ENCODE data around the gene ATP5MC3.

ATP5MC3 gene

GRCh38 chr2:175180701-175181103 is 808 bp downstream of the ATP5MC3 start:
- peak overlapping the region; percentile 98 for H3K4me3 Mint-ChIP-seq
- peaks cover 13% of the 10 kb centered on the region for H3K36me3 Mint-ChIP-seq
- peak overlapping the region; percentile 94 for H3K27ac Mint-ChIP-seq
- no peaks in the 10 kb centered on the region for H3K27me3 Mint-ChIP-seq
- H3K4me1 Mint-ChIP-seq (ENCODE audit: low read depth), result peaks cover 37% of the 10 kb centered on the region
- peaks cover 7% of the 10 kb centered on the region for H3K9me3 Mint-ChIP-seq (ENCODE audit: low read depth)

DNA sequence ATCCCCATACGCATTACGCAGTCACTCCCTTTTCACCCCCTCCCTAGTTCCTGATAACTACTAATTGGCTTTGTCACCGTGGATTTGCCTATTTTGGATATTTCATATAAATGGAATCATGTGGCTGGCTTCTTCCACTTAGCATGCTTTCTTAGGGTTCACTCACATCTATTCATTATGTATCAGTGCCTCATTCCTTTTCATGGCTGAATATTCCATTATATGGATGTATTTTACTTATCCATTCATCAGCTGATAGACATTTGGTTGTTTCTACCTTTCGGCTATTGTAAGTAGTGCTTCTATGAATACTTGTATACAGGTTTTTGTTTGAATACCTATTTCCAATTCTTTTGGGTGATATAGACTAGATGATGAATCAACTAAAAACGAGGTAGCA is 4.9 kb downstream of the ATP5MC3 start:
- H3K9me3 Mint-ChIP-seq (ENCODE audit: low read depth), result peaks cover 1% of the 10 kb centered on the region
- peaks cover 29% of the 10 kb centered on the region for H3K4me1 Mint-ChIP-seq (ENCODE audit: low read depth)

DNA sequence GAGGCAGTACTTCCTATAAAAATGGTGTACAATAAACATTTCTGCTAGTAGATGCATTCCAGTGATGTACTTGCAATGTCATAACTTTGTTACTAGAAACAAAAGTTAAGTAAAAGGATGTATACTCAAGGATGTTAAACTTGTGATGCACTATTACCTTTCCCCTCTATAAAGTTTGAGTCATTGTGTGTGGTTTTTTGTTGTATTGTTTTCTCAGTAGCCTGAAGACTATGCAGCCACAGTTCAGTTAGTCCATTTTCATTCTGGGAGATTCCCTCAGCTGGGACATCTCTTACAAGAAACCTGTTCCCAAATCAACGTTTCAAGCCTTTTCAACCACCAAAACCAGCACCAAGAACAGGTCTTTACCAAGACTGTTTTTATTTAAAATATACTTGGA is 5.6 kb downstream of the ATP5MC3 start:
- Mint-ChIP-seq H3K27ac (no peak overlapping the region), H3K36me3 (peaks cover 13% of the 10 kb centered on the region), H3K27me3 (no peaks in the 10 kb centered on the region)

More for the DNA sequence above, 4.9 kb downstream of the ATP5MC3 start:
- H3K36me3 Mint-ChIP-seq, result peaks cover 13% of the 10 kb centered on the region
- H3K27ac Mint-ChIP-seq, result peak overlapping the region; percentile 73
- no peak overlapping the region for H3K4me3 Mint-ChIP-seq
- H3K27me3 Mint-ChIP-seq, result no peaks in the 10 kb centered on the region

GRCh38 chr2:175175320-175175719 is 6.2 kb downstream of the ATP5MC3 start:
- Mint-ChIP-seq H3K27me3 (no peaks in the 10 kb centered on the region), H3K27ac (no peak overlapping the region), H3K4me1 (ENCODE audit: low read depth) (peaks cover 32% of the 10 kb centered on the region), H3K9me3 (ENCODE audit: low read depth) (no peaks in the 10 kb centered on the region), H3K36me3 (peaks cover 9% of the 10 kb centered on the region), H3K4me3 (no peak overlapping the region)

More for the DNA sequence above, 5.6 kb downstream of the ATP5MC3 start:
- Mint-ChIP-seq H3K4me3 (no peak overlapping the region), H3K9me3 (ENCODE audit: low read depth) (no peaks in the 10 kb centered on the region), H3K4me1 (ENCODE audit: low read depth) (peaks cover 31% of the 10 kb centered on the region)

GRCh38 chr2:175170659-175171304 is 10.7 kb downstream of the ATP5MC3 start:
- H3K9me3 Mint-ChIP-seq (ENCODE audit: low read depth), result no peaks in the 10 kb centered on the region
- peaks cover 3% of the 10 kb centered on the region for H3K36me3 Mint-ChIP-seq
- H3K27ac Mint-ChIP-seq, result peak overlapping the region; percentile 31
- no peaks in the 10 kb centered on the region for H3K27me3 Mint-ChIP-seq
- peaks cover 41% of the 10 kb centered on the region for H3K4me1 Mint-ChIP-seq (ENCODE audit: low read depth)
- peak overlapping the region; percentile 28 for H3K4me3 Mint-ChIP-seq

DNA sequence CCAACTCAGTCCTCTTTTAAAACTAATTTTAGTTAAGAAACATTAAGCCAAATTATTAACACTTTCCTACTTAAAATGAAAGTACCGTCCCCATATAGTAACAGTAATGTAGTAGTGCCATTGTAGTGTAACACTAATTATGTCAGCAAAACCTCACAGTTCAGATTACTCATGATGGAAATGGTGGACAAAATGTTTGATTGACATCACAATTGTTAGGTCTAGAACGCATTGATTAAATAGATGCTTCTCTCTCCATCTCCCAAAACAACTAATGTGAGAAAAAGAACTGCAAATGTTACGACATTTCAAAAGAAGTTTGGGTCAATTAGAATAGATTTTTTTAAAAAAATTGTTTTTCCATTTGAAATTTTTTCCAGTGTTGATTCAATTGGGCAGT is 12.3 kb downstream of the ATP5MC3 start:
- H3K27ac Mint-ChIP-seq, result peak overlapping the region; percentile 99

GRCh38 chr2:175168564-175168945 is 13.0 kb downstream of the ATP5MC3 start:
- H3K9me3 Mint-ChIP-seq (ENCODE audit: low read depth), result no peaks in the 10 kb centered on the region
- H3K4me1 Mint-ChIP-seq (ENCODE audit: low read depth), result peaks cover 56% of the 10 kb centered on the region
- peak overlapping the region; percentile 100 for H3K4me3 Mint-ChIP-seq
- H3K27me3 Mint-ChIP-seq, result no peaks in the 10 kb centered on the region
- H3K36me3 Mint-ChIP-seq, result peaks cover 3% of the 10 kb centered on the region
- H3K27ac Mint-ChIP-seq, result peak overlapping the region; percentile 99

More for the DNA sequence above, 12.3 kb downstream of the ATP5MC3 start:
- Mint-ChIP-seq H3K9me3 (ENCODE audit: low read depth) (no peaks in the 10 kb centered on the region), H3K4me1 (ENCODE audit: low read depth) (peaks cover 55% of the 10 kb centered on the region), H3K4me3 (peak overlapping the region; percentile 100), H3K27me3 (no peaks in the 10 kb centered on the region), H3K36me3 (peaks cover 3% of the 10 kb centered on the region)

DNA sequence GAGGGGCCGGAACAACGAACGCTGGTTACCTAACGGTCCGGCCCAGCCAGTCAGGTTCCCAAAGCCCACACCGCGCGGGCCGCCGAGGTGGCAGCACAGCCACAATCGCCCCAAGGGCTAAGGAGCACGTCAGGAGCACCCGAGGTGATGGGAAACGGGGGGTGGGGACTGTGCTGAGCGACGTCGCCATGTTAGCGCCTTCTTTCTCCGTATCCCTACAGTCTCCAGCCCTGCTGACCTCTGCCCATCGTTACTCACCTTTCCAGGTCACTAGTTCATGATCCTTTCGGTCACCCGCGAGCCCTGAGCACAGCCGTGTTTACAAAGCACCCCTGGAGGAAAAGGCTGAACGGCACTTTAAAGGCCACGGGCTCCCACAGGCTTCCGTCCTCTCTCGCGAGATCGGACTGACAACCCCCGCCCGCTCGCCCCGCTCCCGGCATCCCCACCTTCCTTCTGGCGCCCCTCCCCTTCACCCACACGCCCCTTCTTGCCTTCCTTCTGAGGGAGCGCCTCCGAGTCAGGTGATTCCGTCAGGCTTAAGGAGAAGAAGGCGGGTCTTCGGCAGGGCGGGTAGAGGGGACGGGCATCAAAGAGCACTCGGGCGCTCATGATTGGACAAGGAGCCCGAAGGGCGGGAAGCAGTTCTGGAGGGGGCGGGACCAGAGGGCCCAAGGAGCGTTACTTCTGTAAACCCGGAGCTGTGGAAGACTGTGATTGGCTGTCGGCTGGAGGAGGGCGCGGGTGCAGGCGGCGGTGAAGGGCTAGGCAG is 13.5 kb downstream of the ATP5MC3 start, which contains the start of gene ATF2:
ATF2 (minus strand) TSS at position 412 of the 772 bp plus-strand sequence. CDS start 31,760 bp downstream, outside the sequence.
- Mint-ChIP-seq H3K9me3 (ENCODE audit: low read depth) (no peaks in the 10 kb centered on the region), H3K4me3 (peak within 1 kb of the TSS; percentile 100), H3K27ac (peak within 1 kb of the TSS; percentile 99), H3K36me3 (no peaks in the 10 kb centered on the region), H3K27me3 (no peaks in the 10 kb centered on the region), H3K4me1 (ENCODE audit: low read depth) (peaks cover 58% of the 10 kb centered on the region)

DNA sequence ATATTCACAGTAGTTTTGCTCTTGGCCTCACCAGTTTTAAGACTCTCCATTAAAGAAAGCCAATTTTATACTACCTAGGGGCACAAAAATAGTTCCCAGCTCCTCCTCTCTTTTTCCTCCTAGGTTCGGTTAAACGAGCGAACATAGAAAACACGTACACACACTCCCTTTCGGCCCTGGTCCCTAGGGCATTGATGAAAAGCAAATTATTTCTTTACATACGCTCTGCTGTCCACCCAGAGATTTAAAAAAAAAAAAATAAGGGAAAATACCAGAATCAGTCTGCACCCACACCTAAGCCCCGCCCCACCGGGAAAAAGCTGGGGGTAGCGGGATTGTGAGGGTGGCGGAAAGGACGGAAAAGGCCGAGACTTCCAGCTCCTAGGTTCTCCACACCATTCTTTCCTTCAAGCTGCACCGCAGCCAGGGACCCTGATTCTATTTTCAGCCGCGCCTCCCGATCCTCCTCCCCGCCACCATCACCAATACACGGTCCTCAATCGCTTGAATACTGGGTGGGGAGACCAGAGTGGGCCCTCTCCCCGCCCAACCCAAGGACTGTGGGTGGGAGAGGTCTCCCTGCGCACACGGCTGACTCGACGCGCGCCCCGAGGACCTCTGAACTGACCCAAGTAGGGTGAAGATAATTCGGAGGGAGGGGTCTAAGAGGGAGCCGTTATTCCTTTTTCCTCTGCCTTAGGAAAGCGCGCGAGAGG is 14.3 kb downstream of the ATP5MC3 start:
- no peaks in the 10 kb centered on the region for H3K27me3 Mint-ChIP-seq
- peaks cover 1% of the 10 kb centered on the region for H3K36me3 Mint-ChIP-seq
- peak overlapping the region; percentile 99 for H3K27ac Mint-ChIP-seq
- peaks cover 60% of the 10 kb centered on the region for H3K4me1 Mint-ChIP-seq (ENCODE audit: low read depth)
- no peaks in the 10 kb centered on the region for H3K9me3 Mint-ChIP-seq (ENCODE audit: low read depth)
- H3K4me3 Mint-ChIP-seq, result peak overlapping the region; percentile 100

DNA sequence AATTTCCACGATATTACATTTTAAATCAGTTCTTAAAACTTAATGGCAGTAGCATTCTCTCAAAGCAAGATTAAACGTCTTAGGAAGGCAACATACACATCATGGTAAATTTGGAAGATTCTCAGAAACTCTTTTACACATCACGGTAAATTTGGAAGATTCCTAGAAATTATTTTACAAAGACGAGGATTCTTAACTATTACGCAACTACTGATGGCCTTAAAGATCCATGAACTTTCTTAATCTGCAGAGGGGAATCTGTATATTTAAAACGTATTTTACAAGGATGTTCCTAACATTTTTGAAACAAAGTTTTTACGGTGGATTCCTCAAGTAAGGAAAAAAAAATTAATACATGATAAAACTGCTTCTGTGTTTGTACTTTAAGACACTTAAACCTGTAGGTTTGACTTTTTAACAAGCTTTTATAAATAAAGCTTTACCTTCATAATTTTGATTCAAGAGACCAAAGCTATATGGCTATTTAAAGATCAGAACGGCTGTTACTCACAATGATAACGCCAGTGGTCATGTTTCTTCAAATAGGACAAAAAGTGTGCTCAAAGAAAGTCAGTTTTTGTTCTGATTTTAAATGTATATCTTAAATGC is 15.2 kb downstream of the ATP5MC3 start:
- peaks cover 70% of the 10 kb centered on the region for H3K4me1 Mint-ChIP-seq (ENCODE audit: low read depth)
- peak overlapping the region; percentile 34 for H3K27ac Mint-ChIP-seq
- peak overlapping the region; percentile 100 for H3K4me3 Mint-ChIP-seq
- H3K9me3 Mint-ChIP-seq (ENCODE audit: low read depth), result no peaks in the 10 kb centered on the region
- peaks cover 2% of the 10 kb centered on the region for H3K36me3 Mint-ChIP-seq
- no peaks in the 10 kb centered on the region for H3K27me3 Mint-ChIP-seq

DNA sequence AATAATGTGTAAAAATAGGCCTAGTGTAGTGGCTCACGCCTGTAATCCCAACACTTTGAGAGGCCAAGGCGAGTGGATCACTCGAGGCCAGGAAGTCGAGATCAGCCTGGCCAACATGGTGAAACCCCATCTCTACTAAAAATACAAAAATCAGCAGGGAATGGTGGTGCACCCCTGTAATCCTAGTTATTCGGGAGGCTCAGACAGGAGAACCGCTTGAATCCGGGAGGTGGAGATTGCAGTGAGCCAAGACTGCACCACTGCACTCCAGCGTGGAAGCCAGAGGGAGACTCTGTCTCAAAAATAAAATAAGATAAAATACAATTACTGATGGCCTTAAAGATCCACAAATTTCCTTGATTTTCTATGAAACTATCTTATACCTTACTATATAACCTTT is 17.3 kb downstream of the ATP5MC3 start:
- no peak overlapping the region for H3K27ac Mint-ChIP-seq
- H3K4me1 Mint-ChIP-seq (ENCODE audit: low read depth), result peaks cover 68% of the 10 kb centered on the region
- H3K27me3 Mint-ChIP-seq, result no peaks in the 10 kb centered on the region

GRCh38 chr2:175158894-175159293 is 22.6 kb downstream of the ATP5MC3 start:
- Mint-ChIP-seq H3K4me1 (ENCODE audit: low read depth) (peaks cover 52% of the 10 kb centered on the region), H3K4me3 (no peak overlapping the region), H3K9me3 (ENCODE audit: low read depth) (no peaks in the 10 kb centered on the region), H3K36me3 (peaks cover 5% of the 10 kb centered on the region), H3K27ac (no peak overlapping the region), H3K27me3 (no peaks in the 10 kb centered on the region)

More for the DNA sequence above, 17.3 kb downstream of the ATP5MC3 start:
- Mint-ChIP-seq H3K9me3 (ENCODE audit: low read depth) (no peaks in the 10 kb centered on the region), H3K36me3 (peaks cover 2% of the 10 kb centered on the region), H3K4me3 (no peak overlapping the region)

DNA sequence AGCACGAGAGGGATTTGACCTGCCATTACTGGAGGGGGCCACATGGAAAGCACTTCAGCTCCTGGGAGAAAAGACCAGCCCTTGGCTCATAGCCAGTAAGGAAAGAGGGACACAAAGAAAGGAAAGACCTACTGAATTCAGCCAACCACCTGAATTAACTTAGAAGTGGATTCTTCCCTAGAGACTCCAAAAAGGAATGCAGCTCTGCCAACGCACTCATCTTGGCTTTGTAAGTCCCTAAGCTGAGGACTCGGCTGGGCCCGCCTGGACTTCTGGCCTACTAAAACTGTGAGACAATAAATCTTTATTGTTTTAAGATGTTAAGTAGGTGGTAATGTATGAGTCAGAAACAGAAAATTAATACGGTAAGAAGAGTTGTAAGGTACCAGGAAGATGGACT is 25.0 kb downstream of the ATP5MC3 start:
- H3K4me1 Mint-ChIP-seq (ENCODE audit: low read depth), result peaks cover 56% of the 10 kb centered on the region
- peaks cover 3% of the 10 kb centered on the region for H3K36me3 Mint-ChIP-seq
- H3K4me3 Mint-ChIP-seq, result no peak overlapping the region
- no peaks in the 10 kb centered on the region for H3K9me3 Mint-ChIP-seq (ENCODE audit: low read depth)
- no peak overlapping the region for H3K27ac Mint-ChIP-seq
- no peaks in the 10 kb centered on the region for H3K27me3 Mint-ChIP-seq

GRCh38 chr2:175154661-175155082 is 26.8 kb downstream of the ATP5MC3 start:
- Mint-ChIP-seq H3K4me1 (ENCODE audit: low read depth) (peaks cover 45% of the 10 kb centered on the region), H3K27ac (peak overlapping the region; percentile 72), H3K36me3 (peaks cover 4% of the 10 kb centered on the region), H3K27me3 (no peaks in the 10 kb centered on the region), H3K4me3 (peak overlapping the region; percentile 27), H3K9me3 (ENCODE audit: low read depth) (no peaks in the 10 kb centered on the region)

All from activated naive CD8-positive, alpha-beta T cell (primary cell).